HEK293T (cell line): ENCODE data around the gene ZC3H6.

ENCODE experiments used
- ARNT ChIP-seq: fragments of 450-650 bp; IDR thresholded peaks from 2 replicates; pipeline ENCODE4 v1.6.1; 2017; ENCODE audit warnings: mild to moderate bottlenecking
- BHLHE40 ChIP-seq: fragments of 450-650 bp; IDR thresholded peaks from 2 replicates; pipeline ENCODE4 v1.6.1; 2016; ENCODE audit warnings: mild to moderate bottlenecking, moderate library complexity, borderline replicate concordance
- CTBP1 ChIP-seq: fragments of 450-650 bp; IDR thresholded peaks from 2 replicates; pipeline ENCODE4 v1.6.1; 2016; ENCODE audit warnings: borderline replicate concordance
- ELF4 ChIP-seq: fragments of 450-650 bp; IDR thresholded peaks from 2 replicates; pipeline ENCODE4 v1.6.1; 2017; ENCODE audit warnings: antibody characterized with exemption
- FOXK2 ChIP-seq: fragments of 450-650 bp; IDR thresholded peaks from 2 replicates; pipeline ENCODE4 v1.6.1; 2016; ENCODE audit warnings: mild to moderate bottlenecking
- FOXM1 ChIP-seq: fragments of 450-650 bp; IDR thresholded peaks from 2 replicates; pipeline ENCODE4 v1.6.1; 2017; ENCODE audit warnings: mild to moderate bottlenecking, borderline replicate concordance
- HDGF ChIP-seq: fragments of 450-650 bp; IDR thresholded peaks from 2 replicates; pipeline ENCODE4 v1.6.1; 2017; ENCODE audit warnings: antibody characterized with exemption, borderline replicate concordance
- LEF1 ChIP-seq: fragments of 450-650 bp; IDR thresholded peaks from 2 replicates; pipeline ENCODE4 v1.6.1; 2017; ENCODE audit warnings: mild to moderate bottlenecking, borderline replicate concordance
- NFRKB ChIP-seq: fragments of 450-650 bp; IDR thresholded peaks from 2 replicates; pipeline ENCODE4 v1.6.1; 2016; ENCODE audit warnings: mild to moderate bottlenecking, moderate library complexity
- PKNOX1 ChIP-seq: fragments of 450-650 bp; IDR thresholded peaks from 2 replicates; pipeline ENCODE4 v1.6.1; 2016
- SP1 ChIP-seq: fragments of 450-650 bp; IDR thresholded peaks from 2 replicates; pipeline ENCODE4 v1.6.1; 2017
- SUZ12 ChIP-seq: fragments of 450-650 bp; IDR thresholded peaks from 2 replicates; pipeline ENCODE4 v1.6.1; 2016; ENCODE audit warnings: mild to moderate bottlenecking
- TARDBP ChIP-seq: fragments of 450-650 bp; IDR thresholded peaks from 2 replicates; pipeline ENCODE4 v1.6.1; 2016
- ZNF384 ChIP-seq: fragments of 450-650 bp; IDR thresholded peaks from 2 replicates; pipeline ENCODE4 v1.6.1; 2016

- TF ChIP-seq TARDBP: no peak
- no peak for TF ChIP-seq SP1
- no peak for TF ChIP-seq ARNT
- no peak for TF ChIP-seq FOXK2
- TF ChIP-seq PKNOX1: no peak
- TF ChIP-seq FOXM1: no peak
- TF ChIP-seq CTBP1: no peak
- TF ChIP-seq HDGF: no peak
- TF ChIP-seq BHLHE40: no peak
- TF ChIP-seq ELF4: no peak
- TF ChIP-seq SUZ12: no peak
- TF ChIP-seq ZNF384: no peak
- no peak for TF ChIP-seq LEF1
- no peak for TF ChIP-seq NFRKB
These were observed 47.5 kb downstream of the ZC3H6 start for GRCh38 chr2:112322919-112323318.
